Mesendoderm (in vitro differentiated cells): ENCODE results near the gene PTPN20.
"Not testable (repeated sequence)": the region's sequence is repeated elsewhere in the genome, so short reads cannot be mapped to it uniquely, and the experiment has no call there.

Experiments
- DNase-seq: peaks from one replicate; pipeline ENCODE4 v3.0.0; 2013
- H2AK5ac ChIP-seq: 2 replicates; pipeline ENCODE4 v1.6.1; 2013; ENCODE audit warnings: low read length, inconsistent platforms
- H2BK120ac ChIP-seq: 2 replicates; pipeline ENCODE4 v1.6.1; 2013; ENCODE audit warnings: low read depth, mild to moderate bottlenecking, low read length, moderate library complexity, mixed read lengths
- H2BK15ac ChIP-seq: replicated peaks from 2 replicates; pipeline ENCODE4 v1.6.1; 2013; ENCODE audit warnings: low read depth, mild to moderate bottlenecking, moderate library complexity
- H2BK5ac ChIP-seq: 2 replicates; pipeline ENCODE4 v1.6.1; 2013; ENCODE audit warnings: low read length, inconsistent platforms
- H3K18ac ChIP-seq: 2 replicates; pipeline ENCODE4 v1.6.1; 2013; ENCODE audit warnings: mild to moderate bottlenecking, low read length, mixed read lengths
- H3K23ac ChIP-seq: one replicate; pipeline ENCODE4 v1.6.1; 2013; ENCODE audit warnings: low read length
- H3K27ac ChIP-seq: 2 replicates; pipeline ENCODE4 v1.5.1; 2013; ENCODE audit warnings: low read depth, mild to moderate bottlenecking, inconsistent platforms, low read length, moderate library complexity
- H3K27me3 ChIP-seq: 2 replicates; pipeline ENCODE4 v1.6.1; 2013; ENCODE audit warnings: low read length, control low read depth, mild to moderate bottlenecking, inconsistent platforms; ENCODE audit not compliant: insufficient read depth, poor library complexity
- H3K36me3 ChIP-seq: 2 replicates; pipeline ENCODE4 v1.6.1; 2013; ENCODE audit warnings: low read length, inconsistent platforms; ENCODE audit not compliant: control insufficient read depth, insufficient read depth
- H3K4ac ChIP-seq: one replicate; pipeline ENCODE4 v1.6.1; 2013; ENCODE audit warnings: low read depth, mild to moderate bottlenecking, low read length, moderate library complexity
- H3K4me1 ChIP-seq: 2 replicates; pipeline ENCODE4 v1.6.1; 2013; ENCODE audit warnings: low read depth, low read length, inconsistent platforms; ENCODE audit not compliant: control insufficient read depth
- H3K4me2 ChIP-seq: 2 replicates; pipeline ENCODE4 v1.6.1; 2013; ENCODE audit warnings: low read length
- H3K4me3 ChIP-seq: 2 replicates; pipeline ENCODE4 v1.5.1; 2013; ENCODE audit warnings: mild to moderate bottlenecking, low read length
- H3K56ac ChIP-seq: one replicate; pipeline ENCODE4 v1.6.1; 2013; ENCODE audit warnings: low read length
- H3K79me1 ChIP-seq: 2 replicates; pipeline ENCODE4 v1.6.1; 2013; ENCODE audit warnings: low read length, inconsistent platforms
- H3K79me2 ChIP-seq: 2 replicates; pipeline ENCODE4 v1.6.1; 2013; ENCODE audit warnings: mild to moderate bottlenecking, low read length; ENCODE audit not compliant: control insufficient read depth, insufficient read depth
- H3K9ac ChIP-seq: 2 replicates; pipeline ENCODE4 v1.6.1; 2013; ENCODE audit warnings: low read length, inconsistent platforms
- H4K5ac ChIP-seq: one replicate; pipeline ENCODE4 v1.6.1; 2013; ENCODE audit warnings: low read length
- H4K8ac ChIP-seq: one replicate; pipeline ENCODE4 v1.6.1; 2013; ENCODE audit warnings: low read depth, mild to moderate bottlenecking, control low read depth, low read length, moderate library complexity
- WGBS: extraction: QIAGEN DNeasy Blood & Tissue Kit; methylation state at CpG from one replicate; pipeline ENCODE4 v1.1.7; 2013; ENCODE audit warnings: low lambda C conversion rate, missing lambda C conversion rate; ENCODE audit not compliant: insufficient coverage; ENCODE audit errors: extremely low coverage; 5-methylcytosine and 5-hydroxymethylcytosine counted together

PTPN20 gene

GRCh38 chr10:46941091-46941490 lies 29.9 kb downstream of the PTPN20 start:
- not testable (repeated sequence) for H3K27ac ChIP-seq, H3K4me3 ChIP-seq, H2BK5ac ChIP-seq

GRCh38 chr10:46948687-46949518 lies 37.7 kb downstream of the PTPN20 start:
- H3K27me3 ChIP-seq, H3K56ac ChIP-seq, H2BK15ac ChIP-seq, H3K27ac ChIP-seq, H3K79me1 ChIP-seq, H4K8ac ChIP-seq, H2AK5ac ChIP-seq, H2BK120ac ChIP-seq, H3K4me2 ChIP-seq, H3K4me1 ChIP-seq, H3K4ac ChIP-seq, DNase-seq, H2BK5ac ChIP-seq, H3K4me3 ChIP-seq, H3K36me3 ChIP-seq, H3K18ac ChIP-seq, H3K9ac ChIP-seq, H3K79me2 ChIP-seq, H4K5ac ChIP-seq, H3K23ac ChIP-seq: not testable (repeated sequence)
- no CpG with 5 or more reads among the region's 5 CpGs for WGBS

More at GRCh38 chr10:46941091-46941490, 29.9 kb downstream of the PTPN20 start:
- H3K79me1 ChIP-seq, H4K8ac ChIP-seq, H4K5ac ChIP-seq, DNase-seq, H3K36me3 ChIP-seq, H3K4me1 ChIP-seq, H3K56ac ChIP-seq, H2BK120ac ChIP-seq, H3K9ac ChIP-seq, H3K4ac ChIP-seq, H3K27me3 ChIP-seq, H3K18ac ChIP-seq, H3K4me2 ChIP-seq, H3K79me2 ChIP-seq, H2AK5ac ChIP-seq, H3K23ac ChIP-seq, H2BK15ac ChIP-seq: not testable (repeated sequence)
- no CpG with 5 or more reads among the region's 1 CpG for WGBS

- DNase-seq, H4K8ac ChIP-seq: not testable (repeated sequence)
- no CpG with 5 or more reads among the region's 4 CpGs for WGBS
Measured at GRCh38 chr10:46952540-46952939, 41.3 kb downstream of the PTPN20 start.

GRCh38 chr10:46960742-46961141 lies 49.5 kb downstream of the PTPN20 start:
- H3K27ac ChIP-seq, H3K9ac ChIP-seq, H3K4me1 ChIP-seq: not testable (repeated sequence)

More at GRCh38 chr10:46952540-46952939, 41.3 kb downstream of the PTPN20 start:
- H3K4ac ChIP-seq, H3K9ac ChIP-seq, H3K36me3 ChIP-seq, H3K4me2 ChIP-seq, H2AK5ac ChIP-seq, H3K27me3 ChIP-seq, H3K4me3 ChIP-seq, H3K79me1 ChIP-seq, H3K27ac ChIP-seq, H4K5ac ChIP-seq, H2BK15ac ChIP-seq, H3K18ac ChIP-seq, H3K56ac ChIP-seq, H3K79me2 ChIP-seq, H3K23ac ChIP-seq, H2BK120ac ChIP-seq, H2BK5ac ChIP-seq, H3K4me1 ChIP-seq: not testable (repeated sequence)

GRCh38 chr10:46963356-46963755 lies 52.1 kb downstream of the PTPN20 start:
- DNase-seq, H3K4me1 ChIP-seq, H3K4me2 ChIP-seq, H2BK5ac ChIP-seq, H4K8ac ChIP-seq, H3K18ac ChIP-seq, H3K27ac ChIP-seq, H3K79me2 ChIP-seq, H3K4me3 ChIP-seq, H3K36me3 ChIP-seq, H3K79me1 ChIP-seq, H2AK5ac ChIP-seq, H2BK120ac ChIP-seq, H4K5ac ChIP-seq, H2BK15ac ChIP-seq, H3K56ac ChIP-seq, H3K9ac ChIP-seq, H3K4ac ChIP-seq, H3K27me3 ChIP-seq, H3K23ac ChIP-seq: not testable (repeated sequence)
- no CpG with 5 or more reads among the region's 2 CpGs for WGBS

More at GRCh38 chr10:46960742-46961141, 49.5 kb downstream of the PTPN20 start:
- not testable (repeated sequence) for H4K5ac ChIP-seq, H2BK120ac ChIP-seq, H3K27me3 ChIP-seq, H3K56ac ChIP-seq, H3K18ac ChIP-seq, H3K79me1 ChIP-seq, H3K36me3 ChIP-seq, H2AK5ac ChIP-seq, DNase-seq, H3K4ac ChIP-seq, H4K8ac ChIP-seq, H2BK5ac ChIP-seq, H3K4me2 ChIP-seq, H3K4me3 ChIP-seq, H3K79me2 ChIP-seq, H2BK15ac ChIP-seq, H3K23ac ChIP-seq

DNA sequence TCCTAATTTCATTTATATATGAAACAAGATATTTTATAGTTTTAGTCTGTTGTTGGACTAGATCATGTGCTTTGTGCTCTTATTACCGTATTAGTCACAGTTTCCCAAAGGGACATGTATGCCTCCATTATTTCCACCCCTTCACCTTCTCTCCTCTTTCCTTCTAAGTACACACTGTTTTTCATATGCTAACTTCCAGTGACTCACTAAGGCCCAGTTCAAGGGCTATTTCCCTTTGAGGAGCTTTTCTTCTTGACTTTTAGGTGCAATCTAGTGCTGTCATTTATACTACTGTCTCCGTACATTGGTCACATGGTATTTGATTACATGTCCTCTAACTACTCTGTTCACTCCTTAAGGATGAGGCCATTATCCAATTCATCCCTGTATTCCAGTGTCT lies 55.8 kb downstream of the PTPN20 start:
- not testable (repeated sequence) for H3K4me1 ChIP-seq, H2BK15ac ChIP-seq, H2BK5ac ChIP-seq, H3K18ac ChIP-seq, H3K4me3 ChIP-seq, H3K4ac ChIP-seq, H3K79me2 ChIP-seq, H3K79me1 ChIP-seq, DNase-seq, H4K5ac ChIP-seq, H4K8ac ChIP-seq, H3K56ac ChIP-seq, H3K9ac ChIP-seq, H3K23ac ChIP-seq, H2AK5ac ChIP-seq, H3K27ac ChIP-seq, H3K27me3 ChIP-seq, H2BK120ac ChIP-seq, H3K36me3 ChIP-seq, H3K4me2 ChIP-seq
- WGBS = no CpG with 5 or more reads among the region's 2 CpGs
